Fibroblast of skin of scalp (primary cell): ENCODE data around the gene NAT16.
"Not testable (repeated sequence)": the region's sequence is repeated elsewhere in the genome, so short reads cannot be mapped to it uniquely, and the experiment has no call there.

Experiments
- DNase-seq: peaks from one replicate; pipeline ENCODE4 v3.0.0-alpha.2; 2013

NAT16 gene

GRCh38 chr7:101125989-101126650 is 54.0 kb downstream of the NAT16 start:
- DNase-seq: peak; percentile 93

- peak; percentile 78 for DNase-seq
Measured at GRCh38 chr7:101124376-101125056, 55.6 kb downstream of the NAT16 start.

- DNase-seq: no peak
Measured at GRCh38 chr7:101123703-101124068, 56.4 kb downstream of the NAT16 start.

GRCh38 chr7:101122933-101123702 is 57.0 kb downstream of the NAT16 start:
- DNase-seq: no peak

GRCh38 chr7:101121991-101122932 is 57.8 kb downstream of the NAT16 start:
- peak; percentile 100 for DNase-seq

GRCh38 chr7:101121631-101121990 is 58.5 kb downstream of the NAT16 start:
- DNase-seq: not testable (repeated sequence)
